Choroid plexus epithelial cell (primary cell): Measurements from ENCODE around the gene HSPB2.

ENCODE experiments used
- DNase-seq: peaks from one replicate; pipeline ENCODE4 v3.0.0-alpha.2; 2010; ENCODE audit warnings: low read depth
- H3K4me3 ChIP-seq: 2 replicates; pipeline ENCODE4 v1.5.1; 2011; ENCODE audit warnings: low read depth, mild to moderate bottlenecking, control low read depth, low read length, moderate library complexity
- TF ChIP-seq, protein P1 (sequence below): conservative IDR thresholded peaks from 2 replicates; pipeline ENCODE4 v1.5.1; 2011; ENCODE audit warnings: low read depth, mild to moderate bottlenecking, control low read depth, inconsistent platforms, low read length, moderate library complexity

Gene HSPB2

GRCh38 chr11:111944651-111945051, 32.1 kb downstream of the HSPB2 start:
- TF ChIP-seq, protein P1, sequence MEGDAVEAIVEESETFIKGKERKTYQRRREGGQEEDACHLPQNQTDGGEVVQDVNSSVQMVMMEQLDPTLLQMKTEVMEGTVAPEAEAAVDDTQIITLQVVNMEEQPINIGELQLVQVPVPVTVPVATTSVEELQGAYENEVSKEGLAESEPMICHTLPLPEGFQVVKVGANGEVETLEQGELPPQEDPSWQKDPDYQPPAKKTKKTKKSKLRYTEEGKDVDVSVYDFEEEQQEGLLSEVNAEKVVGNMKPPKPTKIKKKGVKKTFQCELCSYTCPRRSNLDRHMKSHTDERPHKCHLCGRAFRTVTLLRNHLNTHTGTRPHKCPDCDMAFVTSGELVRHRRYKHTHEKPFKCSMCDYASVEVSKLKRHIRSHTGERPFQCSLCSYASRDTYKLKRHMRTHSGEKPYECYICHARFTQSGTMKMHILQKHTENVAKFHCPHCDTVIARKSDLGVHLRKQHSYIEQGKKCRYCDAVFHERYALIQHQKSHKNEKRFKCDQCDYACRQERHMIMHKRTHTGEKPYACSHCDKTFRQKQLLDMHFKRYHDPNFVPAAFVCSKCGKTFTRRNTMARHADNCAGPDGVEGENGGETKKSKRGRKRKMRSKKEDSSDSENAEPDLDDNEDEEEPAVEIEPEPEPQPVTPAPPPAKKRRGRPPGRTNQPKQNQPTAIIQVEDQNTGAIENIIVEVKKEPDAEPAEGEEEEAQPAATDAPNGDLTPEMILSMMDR: no peak
- no peak overlapping the region for H3K4me3 ChIP-seq
- peak; percentile 89 for DNase-seq

DNA sequence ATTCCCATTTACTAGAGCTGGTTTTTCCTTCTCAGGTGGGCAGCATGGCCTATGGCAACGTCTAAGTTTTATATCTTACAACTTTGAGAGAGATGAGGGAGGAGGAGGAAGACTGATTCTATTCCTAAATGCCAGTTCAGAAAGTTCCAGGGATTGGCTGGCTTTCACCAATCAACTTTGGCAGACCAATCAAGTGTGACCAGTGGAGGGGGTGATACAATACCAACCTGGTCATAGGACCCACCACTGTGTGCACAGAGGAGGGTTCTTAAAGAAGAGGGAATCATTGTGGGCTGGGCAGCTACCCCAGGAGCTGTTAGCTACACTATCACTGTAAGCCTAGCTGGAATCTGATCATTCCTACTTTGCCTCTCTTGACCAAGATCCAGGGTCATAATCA, 32.7 kb downstream of the HSPB2 start:
- TF ChIP-seq, protein P1: no peak
- DNase-seq: no peak
- no peak overlapping the region for H3K4me3 ChIP-seq

GRCh38 chr11:111946499-111946898, 34.0 kb downstream of the HSPB2 start:
- peak; percentile 52 for DNase-seq
- no peak overlapping the region for H3K4me3 ChIP-seq
- TF ChIP-seq, protein P1: no peak

DNA sequence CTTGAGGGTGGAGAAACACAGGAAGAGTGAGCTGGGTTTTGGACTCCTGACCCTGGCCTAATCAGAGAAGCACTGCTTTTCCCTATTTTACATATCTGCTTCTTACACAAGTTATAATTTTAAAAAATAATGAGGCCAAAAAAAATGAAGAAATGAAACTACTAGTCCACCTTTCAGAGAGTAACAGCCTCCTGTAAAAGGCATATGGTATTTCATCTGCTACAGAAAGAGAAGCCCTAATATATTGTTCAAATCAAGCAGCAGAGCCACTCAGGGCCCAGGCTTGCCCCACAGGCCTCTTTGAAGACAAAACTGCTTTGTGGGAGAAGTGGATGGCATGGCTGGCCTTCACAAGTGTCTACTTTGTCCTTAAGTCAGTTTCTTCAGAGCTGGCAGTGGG, 34.6 kb downstream of the HSPB2 start:
- H3K4me3 ChIP-seq: no peak overlapping the region
- TF ChIP-seq, protein P1: no peak

GRCh38 chr11:111949519-111950426, 37.2 kb downstream of the HSPB2 start:
- no peak for DNase-seq
- TF ChIP-seq, protein P1: no peak
- no peak overlapping the region for H3K4me3 ChIP-seq

More for the DNA sequence above, 34.6 kb downstream of the HSPB2 start:
- DNase-seq: no peak

- TF ChIP-seq, protein P1: no peak
- DNase-seq: no peak
- no peak overlapping the region for H3K4me3 ChIP-seq
Measured at GRCh38 chr11:111951565-111951964, 39.0 kb downstream of the HSPB2 start.

DNA sequence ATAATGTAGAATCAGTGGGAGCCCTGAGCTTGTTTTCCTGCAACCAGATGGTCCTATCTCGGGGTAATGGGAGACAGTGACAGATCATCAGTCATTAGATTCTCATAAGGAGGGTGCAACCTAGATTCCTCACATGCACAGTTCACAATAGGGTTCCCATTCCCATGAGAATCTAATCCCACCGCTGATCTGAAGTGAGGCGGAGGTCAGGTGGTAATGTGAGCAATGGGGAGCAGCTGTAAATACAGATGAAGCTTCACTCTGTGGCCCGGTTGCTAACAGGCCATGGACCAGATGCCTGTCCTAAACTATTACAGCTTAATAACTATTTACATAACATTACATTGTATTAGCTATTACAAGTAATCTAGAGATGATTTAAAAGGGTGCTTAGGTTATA, 41.6 kb downstream of the HSPB2 start:
- no peak for DNase-seq
- TF ChIP-seq, protein P1: no peak
- no peak overlapping the region for H3K4me3 ChIP-seq
